ENCODE measurements around the gene ZBED6. TPM values are rescaled to one million over a fixed set of nuclear protein-coding genes. Genes with fewer than 3 reads are reported as not detected.
"Not testable (repeated sequence)": the region's sequence is repeated elsewhere in the genome, so short reads cannot be mapped to it uniquely, and the experiment has no call there.

The ZBED6 gene
- total RNA-seq, 1 donor = 30.5 TPM

DNA sequence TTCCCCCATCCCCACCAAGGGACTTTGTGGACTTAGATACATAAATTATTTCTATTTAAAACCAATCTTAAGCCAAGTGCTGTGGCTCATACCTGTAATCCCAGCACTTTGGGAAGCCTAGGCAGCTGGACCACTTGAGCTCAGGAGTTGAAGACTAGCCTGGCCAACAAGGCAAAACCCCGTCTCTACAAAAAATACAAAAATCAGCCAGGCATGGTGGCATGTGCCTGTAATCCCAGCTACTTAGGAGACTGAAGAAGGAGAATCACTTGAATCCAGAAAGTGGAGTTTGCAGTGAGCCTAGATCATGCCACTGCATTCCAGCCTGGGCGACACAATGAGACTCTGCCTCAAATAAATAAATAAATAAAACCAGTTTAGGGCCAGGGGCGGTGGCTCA, 34.9 kb upstream of the ZBED6 start:
- no peak overlapping the region for H3K4me3 ChIP-seq (ENCODE audit: low read depth, low read length)
- TF ChIP-seq, protein P1, sequence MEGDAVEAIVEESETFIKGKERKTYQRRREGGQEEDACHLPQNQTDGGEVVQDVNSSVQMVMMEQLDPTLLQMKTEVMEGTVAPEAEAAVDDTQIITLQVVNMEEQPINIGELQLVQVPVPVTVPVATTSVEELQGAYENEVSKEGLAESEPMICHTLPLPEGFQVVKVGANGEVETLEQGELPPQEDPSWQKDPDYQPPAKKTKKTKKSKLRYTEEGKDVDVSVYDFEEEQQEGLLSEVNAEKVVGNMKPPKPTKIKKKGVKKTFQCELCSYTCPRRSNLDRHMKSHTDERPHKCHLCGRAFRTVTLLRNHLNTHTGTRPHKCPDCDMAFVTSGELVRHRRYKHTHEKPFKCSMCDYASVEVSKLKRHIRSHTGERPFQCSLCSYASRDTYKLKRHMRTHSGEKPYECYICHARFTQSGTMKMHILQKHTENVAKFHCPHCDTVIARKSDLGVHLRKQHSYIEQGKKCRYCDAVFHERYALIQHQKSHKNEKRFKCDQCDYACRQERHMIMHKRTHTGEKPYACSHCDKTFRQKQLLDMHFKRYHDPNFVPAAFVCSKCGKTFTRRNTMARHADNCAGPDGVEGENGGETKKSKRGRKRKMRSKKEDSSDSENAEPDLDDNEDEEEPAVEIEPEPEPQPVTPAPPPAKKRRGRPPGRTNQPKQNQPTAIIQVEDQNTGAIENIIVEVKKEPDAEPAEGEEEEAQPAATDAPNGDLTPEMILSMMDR (IDR thresholded peaks at IDR 0.05; ENCODE audit: insufficient read depth, low read length) = no peak
- no peak for DNase-seq (ENCODE audit: low read depth)

DNA sequence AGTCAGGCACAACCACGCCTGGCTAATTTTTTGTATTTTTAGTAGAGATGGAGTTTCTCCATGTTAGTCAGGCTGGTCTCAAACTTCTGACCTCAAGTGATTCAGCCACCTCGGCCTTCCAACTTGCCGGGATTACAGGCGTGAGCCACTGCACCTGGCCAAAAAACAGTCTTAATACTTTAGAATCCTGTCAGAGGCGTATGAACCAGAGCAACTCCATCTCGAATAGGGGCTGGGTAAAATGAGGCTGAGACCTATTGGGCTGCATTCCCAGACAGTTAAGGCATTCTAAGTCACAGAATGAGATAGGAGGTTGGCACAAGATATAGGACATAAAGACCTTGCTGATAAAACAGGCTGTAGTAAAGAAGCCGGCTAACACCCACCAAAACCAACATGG, 33.5 kb upstream of the ZBED6 start:
- not testable (repeated sequence) for H3K4me3 ChIP-seq (ENCODE audit: low read depth, low read length)
- DNase-seq (ENCODE audit: low read depth) = peak; percentile 39

DNA sequence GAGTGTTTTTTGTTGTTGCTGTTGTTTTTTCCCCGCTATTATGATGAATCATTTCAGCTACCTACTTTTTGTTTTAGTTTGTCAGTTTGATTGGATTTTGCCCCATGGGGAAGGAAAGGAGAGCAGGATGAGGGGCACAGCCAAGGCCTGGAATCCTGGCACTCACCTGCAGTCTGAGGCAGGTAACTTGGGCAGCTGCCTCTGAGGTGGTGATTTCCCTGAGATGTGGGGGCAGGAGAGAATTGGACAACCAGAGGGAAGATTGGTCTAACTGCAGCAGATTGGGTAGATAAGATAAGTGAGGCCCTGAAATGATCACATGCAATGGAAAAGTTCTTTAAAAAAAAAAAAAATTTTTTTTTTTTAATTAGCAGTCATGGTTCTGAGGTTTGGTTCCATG, 31.9 kb upstream of the ZBED6 start:
- H3K4me3 ChIP-seq (ENCODE audit: low read depth, low read length) = no peak overlapping the region
- TF ChIP-seq, protein P1 (IDR thresholded peaks at IDR 0.05; ENCODE audit: insufficient read depth, low read length) = no peak

DNA sequence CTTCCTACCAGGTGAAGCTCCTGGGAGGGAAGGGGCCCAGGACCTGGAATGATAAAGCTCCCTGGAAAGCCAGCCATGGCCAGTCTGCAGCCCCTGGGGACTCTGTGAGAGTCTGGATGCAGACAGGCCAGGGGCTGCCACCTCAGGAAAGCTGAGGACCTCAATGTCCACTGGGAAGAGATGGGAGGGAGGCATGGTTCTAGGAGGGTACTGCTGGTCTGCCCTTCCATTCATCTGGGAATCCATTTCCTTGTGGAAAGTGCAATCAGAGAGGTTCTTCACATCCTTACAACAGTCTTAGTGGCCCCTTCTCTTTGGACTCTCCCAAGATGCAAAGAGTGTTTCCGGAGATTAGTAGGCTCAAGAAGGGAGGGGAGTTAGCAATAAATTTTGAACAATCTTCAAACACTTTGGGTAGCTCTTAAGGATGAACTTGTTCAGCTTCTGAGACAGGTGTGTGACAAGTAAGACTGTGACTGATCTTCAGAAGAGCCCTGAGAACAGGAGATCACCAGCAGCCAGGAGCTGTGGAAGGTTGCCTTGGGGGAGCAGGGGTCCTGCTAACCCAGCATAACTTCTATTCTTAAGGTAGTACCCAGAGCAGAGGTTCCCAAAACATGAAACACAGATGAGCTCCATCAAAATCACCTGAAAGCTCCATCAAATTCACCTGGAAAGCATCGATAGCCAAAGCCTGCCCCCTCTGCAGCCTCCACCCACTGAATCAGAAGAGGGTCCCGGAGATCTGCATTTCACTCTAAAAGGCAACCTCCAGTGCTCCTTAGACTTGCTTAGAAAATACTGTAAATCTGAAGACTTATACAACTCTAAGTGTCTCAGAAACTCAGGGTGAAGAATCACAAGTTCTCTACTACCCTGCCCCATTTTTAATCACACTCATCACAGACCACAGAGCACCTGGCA, 31.1 kb upstream of the ZBED6 start:
- H3K4me3 ChIP-seq (ENCODE audit: low read depth, low read length) = no peak overlapping the region
- no peak for DNase-seq (ENCODE audit: low read depth)
- TF ChIP-seq, protein P1 (IDR thresholded peaks at IDR 0.05; ENCODE audit: insufficient read depth, low read length) = no peak

More for the DNA sequence above, 31.9 kb upstream of the ZBED6 start:
- no peak for DNase-seq (ENCODE audit: low read depth)

DNA sequence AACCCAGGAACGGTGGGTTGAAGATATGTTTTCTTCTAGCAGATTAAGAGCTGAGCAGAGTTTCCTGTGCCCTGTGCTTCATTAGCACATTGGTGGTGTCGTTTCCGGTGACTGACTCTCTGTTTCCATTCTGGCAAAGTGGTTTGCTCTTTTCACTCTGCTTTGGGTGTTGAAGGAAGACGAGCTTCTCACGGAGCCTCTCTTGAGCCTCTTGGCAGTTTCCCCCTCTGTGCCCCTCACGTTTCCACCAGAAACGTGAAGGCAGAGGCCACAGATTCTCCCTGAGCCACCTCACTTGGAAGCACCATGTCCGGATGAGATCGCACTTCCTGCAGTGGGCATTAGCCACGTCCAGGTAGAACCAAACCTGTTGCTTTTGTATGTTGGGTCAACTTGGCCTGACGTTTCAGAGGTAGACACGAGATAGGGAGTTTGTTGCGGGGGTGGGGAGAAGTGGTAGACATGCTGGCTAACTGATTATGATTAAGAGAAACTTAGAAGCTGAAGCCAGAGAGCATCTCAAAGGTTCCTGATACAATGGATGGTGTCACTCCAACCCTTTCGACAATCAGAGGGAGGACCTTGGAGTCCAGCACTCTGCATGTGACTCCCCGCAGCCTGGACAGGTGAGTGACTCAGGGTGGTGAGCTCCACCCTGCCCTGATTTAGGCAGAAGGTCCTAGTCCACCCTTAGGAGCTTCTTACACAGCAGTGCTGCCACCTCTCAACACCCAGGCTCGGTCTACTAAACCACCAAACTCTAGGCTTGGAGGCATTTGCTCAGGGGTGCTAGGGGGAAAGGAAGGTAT, 30.2 kb upstream of the ZBED6 start, which contains the start of gene LAX1:
Gene LAX1 (plus strand): TSS at position 155 of the 809 bp plus-strand sequence. CDS start 383 bp downstream, at position 538.
- no peak for DNase-seq (ENCODE audit: low read depth)
- TF ChIP-seq, protein P1 (IDR thresholded peaks at IDR 0.05; ENCODE audit: insufficient read depth, low read length) = no peak
- H3K4me3 ChIP-seq (ENCODE audit: low read depth, low read length) = no peak within 1 kb of the TSS

DNA sequence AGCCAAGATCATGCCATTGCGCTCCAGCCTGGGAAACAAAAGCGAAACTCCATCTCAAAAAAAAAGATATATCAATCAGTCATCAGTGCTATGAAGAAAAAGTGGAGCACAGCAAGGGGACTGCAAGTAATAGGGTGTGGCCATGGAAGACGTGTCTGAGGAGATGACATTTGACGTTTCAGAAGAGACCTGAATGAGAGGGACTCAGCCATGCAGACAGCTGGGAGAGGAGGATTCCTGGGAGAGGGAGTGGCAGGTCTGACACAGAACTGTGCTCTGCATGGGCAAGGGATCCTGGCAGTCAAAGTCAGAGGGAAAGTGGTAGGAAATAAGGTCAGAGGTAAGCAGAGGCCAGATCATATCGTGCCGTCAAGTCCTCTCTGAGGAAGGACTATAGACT, 27.2 kb upstream of the ZBED6 start:
- no peak for DNase-seq (ENCODE audit: low read depth)
- H3K4me3 ChIP-seq (ENCODE audit: low read depth, low read length) = no peak overlapping the region
- TF ChIP-seq, protein P1 (IDR thresholded peaks at IDR 0.05; ENCODE audit: insufficient read depth, low read length) = no peak

Measured in fibroblast of the aortic adventitia (primary cell).